Left lung (tissue), 10 donors: ENCODE measurements around the gene RNF175. TPM values are rescaled to one million over a fixed set of nuclear protein-coding genes. Genes with fewer than 3 reads are reported as not detected.

Source experiments
- ATAC-seq: fragments of 200-7000 bp; cut with Tn5 transposase; one replicate; pipeline ENCODE4 v1.9.1; 2020; ENCODE audit warnings: moderate library complexity
- DNase-seq, 4 donors: peaks; one replicate each; pipeline ENCODE4 v3.0.0-alpha.2; 2013 to 2020
- H3K27ac ChIP-seq, 2 donors: fragments of 200-600 bp; sonication (generic) in 1 of 2; one replicate each; pipeline versions ENCODE4 v1.5.0 to v1.8.0; 2020 to 2021
- H3K27me3 ChIP-seq, 2 donors: fragments of 200-600 bp; sonication (generic) in 1 of 2; one replicate each; pipeline versions ENCODE4 v1.5.0 to v1.8.0; 2020 to 2021
- H3K36me3 ChIP-seq, 2 donors: fragments of 200-600 bp; sonication (generic) in 1 of 2; one replicate each; pipeline versions ENCODE4 v1.5.0 to v1.8.0; 2020 to 2021
- H3K4me1 ChIP-seq, 2 donors: fragments of 200-600 bp; one replicate each; pipeline ENCODE4 v1.8.0; 2021
- H3K4me3 ChIP-seq, 2 donors: fragments of 200-600 bp; sonication (generic) in 1 of 2; one replicate each; pipeline versions ENCODE4 v1.5.0 to v1.8.0; 2020 to 2021; ENCODE audit warnings: mild to moderate bottlenecking in 1 of 2
- H3K9me3 ChIP-seq, 2 donors: fragments of 200-600 bp; sonication (generic) in 1 of 2; one replicate each; pipeline versions ENCODE4 v1.5.0 to v1.8.0; 2020 to 2021
- intact Hi-C, 2 donors: fragments of 100-400 bp; cut with DNase I; formaldehyde crosslinking; loops; one replicate each; pipeline versions ENCODE4 v1.11.2 to v1.14.2; 2022
- polyA plus RNA-seq, 6 donors: library from polyadenylated mRNA; unstranded; fragments of 120-200 nt; gene quantifications; one replicate each; pipeline ENCODE4 v1.2.1, GENCODE V29; 2013; ENCODE audit not compliant: insufficient read length in 6 of 6
- total RNA-seq, 2 donors: library from RNA; stranded (reverse); fragmentation: NEBNext Ultra II Directional; extraction: Animal tissue kit (Norgen Biotek cat#: 25700); gene quantifications; one replicate each; pipeline ENCODE4 v1.2.1, GENCODE V29; 2021
- TF ChIP-seq, protein P1 (sequence below), 2 donors: fragments of 200-600 bp; sonication (generic) in 1 of 2; IDR thresholded peaks; one replicate each; pipeline versions ENCODE4 v1.5.0 to v1.8.0; 2021; ENCODE audit warnings: antibody characterized with exemption in 2 of 2
- donor health status: DM: no; HTN: yes; CAD: no.
- donor health status: DM: no; HTN: no; CAD: no.

The RNF175 gene
- total and polyA plus RNA-seq, 8 donors, result 0.23 to 9.5 (median 7.2) TPM; not detected in 1

DNA sequence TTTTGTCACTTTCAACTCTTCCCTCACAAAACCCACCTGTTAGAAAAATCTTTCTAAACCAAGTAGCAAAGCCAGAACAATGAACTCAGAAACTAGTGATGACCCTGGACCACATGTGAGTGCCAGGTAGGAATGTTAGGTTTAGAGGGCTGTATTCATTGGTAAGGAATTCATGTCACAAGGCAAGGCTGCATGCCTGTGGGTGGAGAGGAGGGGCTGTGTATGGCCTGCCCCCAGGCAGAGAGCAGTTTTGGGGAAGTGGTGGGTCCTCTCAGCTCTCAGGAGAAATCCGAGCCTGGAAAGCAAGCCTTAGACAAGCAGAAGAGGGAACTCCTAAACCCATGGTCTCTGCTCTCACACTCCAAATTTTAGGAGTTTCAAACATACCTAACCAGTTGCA is 2.4 kb downstream of the RNF175 start:
- Histone ChIP-seq H3K27ac (no peak overlapping the region), H3K36me3 (no peaks in the 10 kb centered on the region), H3K4me3 (no peak overlapping the region), H3K27me3 (peaks cover 4 to 51% of the 10 kb centered on the region in 2 donors), H3K4me1 (peaks cover 0 to 8% of the 10 kb centered on the region in 2 donors), H3K9me3 (no peaks in the 10 kb centered on the region)
- DNase-seq (no peak), ATAC-seq (peak; percentile 30)
- TF ChIP-seq, protein P1, sequence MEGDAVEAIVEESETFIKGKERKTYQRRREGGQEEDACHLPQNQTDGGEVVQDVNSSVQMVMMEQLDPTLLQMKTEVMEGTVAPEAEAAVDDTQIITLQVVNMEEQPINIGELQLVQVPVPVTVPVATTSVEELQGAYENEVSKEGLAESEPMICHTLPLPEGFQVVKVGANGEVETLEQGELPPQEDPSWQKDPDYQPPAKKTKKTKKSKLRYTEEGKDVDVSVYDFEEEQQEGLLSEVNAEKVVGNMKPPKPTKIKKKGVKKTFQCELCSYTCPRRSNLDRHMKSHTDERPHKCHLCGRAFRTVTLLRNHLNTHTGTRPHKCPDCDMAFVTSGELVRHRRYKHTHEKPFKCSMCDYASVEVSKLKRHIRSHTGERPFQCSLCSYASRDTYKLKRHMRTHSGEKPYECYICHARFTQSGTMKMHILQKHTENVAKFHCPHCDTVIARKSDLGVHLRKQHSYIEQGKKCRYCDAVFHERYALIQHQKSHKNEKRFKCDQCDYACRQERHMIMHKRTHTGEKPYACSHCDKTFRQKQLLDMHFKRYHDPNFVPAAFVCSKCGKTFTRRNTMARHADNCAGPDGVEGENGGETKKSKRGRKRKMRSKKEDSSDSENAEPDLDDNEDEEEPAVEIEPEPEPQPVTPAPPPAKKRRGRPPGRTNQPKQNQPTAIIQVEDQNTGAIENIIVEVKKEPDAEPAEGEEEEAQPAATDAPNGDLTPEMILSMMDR (IDR thresholded peaks at IDR 0.05), result no peak
- intact Hi-C loops, result loop anchor here in 1 of 2 donors (10.0 kb wide), 1 partner anchor 123 kb away; no protein-coding TSS in a partner anchor

DNA sequence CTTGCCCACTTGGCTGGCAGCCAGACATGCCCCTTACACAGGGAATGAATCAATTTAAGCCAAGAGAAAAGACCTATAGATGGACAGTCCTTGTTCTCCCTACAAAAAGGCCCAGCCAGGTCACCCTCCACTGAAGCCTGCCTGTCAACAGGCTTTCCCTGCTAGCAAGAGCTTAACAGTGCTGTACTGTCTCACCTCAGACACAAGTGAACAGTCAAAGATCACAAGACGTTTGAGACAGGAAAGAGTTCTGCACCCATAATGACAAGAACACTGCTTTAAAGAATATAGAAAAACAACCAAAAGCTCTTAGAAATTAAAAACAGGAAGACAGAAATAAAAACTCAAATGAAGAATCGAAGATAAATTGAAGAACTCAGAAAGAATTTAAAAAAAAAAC is 4.6 kb downstream of the RNF175 start:
- Histone ChIP-seq H3K4me1 (peaks cover 0 to 9% of the 10 kb centered on the region in 2 donors), H3K27me3 (peaks cover 4 to 34% of the 10 kb centered on the region in 2 donors), H3K9me3 (no peaks in the 10 kb centered on the region), H3K36me3 (no peaks in the 10 kb centered on the region), H3K27ac (no peak overlapping the region), H3K4me3 (no peak overlapping the region)
- intact Hi-C loops, result loop anchor here in 1 of 2 donors (10.0 kb wide), 1 partner anchor 120 kb away; no protein-coding TSS in a partner anchor
- TF ChIP-seq, protein P1 (IDR thresholded peaks at IDR 0.05), result no peak
- no peak for ATAC-seq
- DNase-seq, result no peak

DNA sequence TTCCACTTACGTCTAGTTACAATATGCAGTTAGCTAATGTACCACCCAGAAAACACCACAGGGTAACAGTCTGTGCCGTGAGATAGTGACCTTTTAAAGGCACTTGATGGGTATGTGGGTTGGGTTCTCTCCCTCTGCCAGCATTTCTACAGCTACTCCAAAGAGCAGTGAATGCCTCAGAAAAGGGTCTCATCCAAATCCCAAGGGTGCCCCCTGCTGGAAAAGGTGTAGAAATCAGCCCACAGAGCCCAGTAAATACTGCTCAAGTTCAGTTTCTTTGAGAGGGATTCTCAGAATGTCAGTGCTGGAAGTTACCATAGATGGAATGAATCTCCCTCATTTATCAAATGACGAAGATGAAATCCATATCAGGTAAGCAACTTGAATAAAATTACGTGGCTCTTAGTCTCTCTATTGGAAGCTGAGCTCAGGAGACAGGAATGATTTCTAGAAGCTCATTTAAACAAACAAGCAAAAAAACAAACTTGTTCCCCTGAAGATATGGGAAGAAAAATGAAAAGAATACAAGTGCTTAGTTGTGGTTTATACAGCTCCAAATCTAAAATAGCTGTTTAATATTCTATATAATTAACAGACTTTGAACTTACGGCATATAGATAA is 9.5 kb downstream of the RNF175 start:
- intact Hi-C loops, result loop anchor here in 1 of 2 donors (10.0 kb wide), 1 partner anchor 116 kb away; no protein-coding TSS in a partner anchor

DNA sequence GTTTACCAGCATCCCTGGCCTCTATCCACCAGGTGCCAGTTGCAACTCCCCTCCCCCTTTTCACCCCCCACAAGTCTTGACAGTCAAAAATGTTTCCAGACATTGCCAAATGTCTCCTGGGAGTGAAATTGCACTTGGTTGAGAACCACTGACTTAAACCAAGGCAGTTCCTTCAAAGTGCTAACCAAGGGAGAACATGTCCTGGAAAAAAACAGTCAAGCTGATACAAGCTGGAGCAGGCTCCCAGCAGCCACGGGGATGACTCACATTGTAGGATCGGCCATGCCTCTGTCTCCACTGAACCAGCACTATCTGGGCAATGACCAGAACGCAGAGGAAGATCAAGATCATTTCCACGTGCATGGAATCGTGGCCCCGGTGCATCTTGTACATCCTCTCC is 11.4 kb downstream of the RNF175 start:
- intact Hi-C loops, result no loop called here
- TF ChIP-seq, protein P1 (IDR thresholded peaks at IDR 0.05), result no peak
- H3K4me3 ChIP-seq, result no peak overlapping the region
- DNase-seq (peak in 1 of 4 donors; percentile 62), ATAC-seq (peak; percentile 73)
- no peaks in the 10 kb centered on the region for H3K27me3 ChIP-seq
- no peaks in the 10 kb centered on the region for H3K36me3 ChIP-seq
- peaks cover 0 to 34% of the 10 kb centered on the region in 2 donors for H3K4me1 ChIP-seq
- H3K27ac ChIP-seq, result peak overlapping the region in 1 of 2 donors; percentile 28
- H3K9me3 ChIP-seq, result no peaks in the 10 kb centered on the region

More for the DNA sequence above, 9.5 kb downstream of the RNF175 start:
- H3K27me3 ChIP-seq, result no peaks in the 10 kb centered on the region
- DNase-seq (peak in 3 of 4 donors; percentile 51 to 82 (median 64)), ATAC-seq (peak; percentile 97)
- H3K9me3 ChIP-seq, result no peaks in the 10 kb centered on the region
- TF ChIP-seq, protein P1 (IDR thresholded peaks at IDR 0.05), result peak; percentile 51 to 77
- no peak overlapping the region for H3K4me3 ChIP-seq
- H3K4me1 ChIP-seq, result peaks cover 0 to 34% of the 10 kb centered on the region in 2 donors
- no peak overlapping the region for H3K27ac ChIP-seq
- H3K36me3 ChIP-seq, result no peaks in the 10 kb centered on the region

GRCh38 chr4:153747406-153747955 is 12.3 kb downstream of the RNF175 start:
- intact Hi-C loops, result no loop called here
- no peak overlapping the region for H3K4me3 ChIP-seq
- no peak for DNase-seq

More at GRCh38 chr4:153747406-153747955, 12.3 kb downstream of the RNF175 start:
- Histone ChIP-seq H3K27ac (peak overlapping the region in 1 of 2 donors; percentile 51), H3K36me3 (no peaks in the 10 kb centered on the region), H3K9me3 (no peaks in the 10 kb centered on the region), H3K27me3 (no peaks in the 10 kb centered on the region), H3K4me1 (peaks cover 0 to 34% of the 10 kb centered on the region in 2 donors)
- ATAC-seq, result no peak
- TF ChIP-seq, protein P1 (IDR thresholded peaks at IDR 0.05), result no peak
